Measurements from ENCODE around the gene DNTTIP2.

DNTTIP2 gene

GRCh38 chr1:93816970-93817678 lies 61.9 kb downstream of the DNTTIP2 start:
- DNase-seq (ENCODE audit: low read depth): peak; percentile 90
- TF ChIP-seq, protein P1, sequence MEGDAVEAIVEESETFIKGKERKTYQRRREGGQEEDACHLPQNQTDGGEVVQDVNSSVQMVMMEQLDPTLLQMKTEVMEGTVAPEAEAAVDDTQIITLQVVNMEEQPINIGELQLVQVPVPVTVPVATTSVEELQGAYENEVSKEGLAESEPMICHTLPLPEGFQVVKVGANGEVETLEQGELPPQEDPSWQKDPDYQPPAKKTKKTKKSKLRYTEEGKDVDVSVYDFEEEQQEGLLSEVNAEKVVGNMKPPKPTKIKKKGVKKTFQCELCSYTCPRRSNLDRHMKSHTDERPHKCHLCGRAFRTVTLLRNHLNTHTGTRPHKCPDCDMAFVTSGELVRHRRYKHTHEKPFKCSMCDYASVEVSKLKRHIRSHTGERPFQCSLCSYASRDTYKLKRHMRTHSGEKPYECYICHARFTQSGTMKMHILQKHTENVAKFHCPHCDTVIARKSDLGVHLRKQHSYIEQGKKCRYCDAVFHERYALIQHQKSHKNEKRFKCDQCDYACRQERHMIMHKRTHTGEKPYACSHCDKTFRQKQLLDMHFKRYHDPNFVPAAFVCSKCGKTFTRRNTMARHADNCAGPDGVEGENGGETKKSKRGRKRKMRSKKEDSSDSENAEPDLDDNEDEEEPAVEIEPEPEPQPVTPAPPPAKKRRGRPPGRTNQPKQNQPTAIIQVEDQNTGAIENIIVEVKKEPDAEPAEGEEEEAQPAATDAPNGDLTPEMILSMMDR (IDR thresholded peaks at IDR 0.05; ENCODE audit: low read depth, low read length): no peak
- TF ChIP-seq MYC (IDR thresholded peaks at IDR 0.05; ENCODE audit: low read depth, low read length): 0 out of 2 replicates have a peak, but pooled peaks have one; percentile 19
- no peak overlapping the region for H3K4me3 ChIP-seq (ENCODE audit: low read depth, low read length)

Data from NB4 (cell line).